GM13976 (cell line): ENCODE measurements around the gene CLMN.

Experiments
- DNase-seq: peaks from one replicate; pipeline ENCODE4 v3.0.0; 2012; ENCODE audit warnings: low spot score
- in situ Hi-C: fragments of 300-500 bp; cut with MboI; formaldehyde crosslinking; loops from one replicate; pipeline ENCODE4 v1.12.0; 2022; ENCODE audit warnings: low sequenced_read_pairs, mixed read lengths, inconsistent platforms; ENCODE audit not compliant: unreplicated experiment
- TF ChIP-seq, protein P1 (sequence below): IDR thresholded peaks from 2 replicates; pipeline ENCODE4 v1.5.1; 2012; ENCODE audit warnings: borderline replicate concordance, mild to moderate bottlenecking; ENCODE audit not compliant: insufficient read depth; ENCODE audit errors: extremely low read depth, missing control alignments, control extremely low read depth

CLMN gene

DNA sequence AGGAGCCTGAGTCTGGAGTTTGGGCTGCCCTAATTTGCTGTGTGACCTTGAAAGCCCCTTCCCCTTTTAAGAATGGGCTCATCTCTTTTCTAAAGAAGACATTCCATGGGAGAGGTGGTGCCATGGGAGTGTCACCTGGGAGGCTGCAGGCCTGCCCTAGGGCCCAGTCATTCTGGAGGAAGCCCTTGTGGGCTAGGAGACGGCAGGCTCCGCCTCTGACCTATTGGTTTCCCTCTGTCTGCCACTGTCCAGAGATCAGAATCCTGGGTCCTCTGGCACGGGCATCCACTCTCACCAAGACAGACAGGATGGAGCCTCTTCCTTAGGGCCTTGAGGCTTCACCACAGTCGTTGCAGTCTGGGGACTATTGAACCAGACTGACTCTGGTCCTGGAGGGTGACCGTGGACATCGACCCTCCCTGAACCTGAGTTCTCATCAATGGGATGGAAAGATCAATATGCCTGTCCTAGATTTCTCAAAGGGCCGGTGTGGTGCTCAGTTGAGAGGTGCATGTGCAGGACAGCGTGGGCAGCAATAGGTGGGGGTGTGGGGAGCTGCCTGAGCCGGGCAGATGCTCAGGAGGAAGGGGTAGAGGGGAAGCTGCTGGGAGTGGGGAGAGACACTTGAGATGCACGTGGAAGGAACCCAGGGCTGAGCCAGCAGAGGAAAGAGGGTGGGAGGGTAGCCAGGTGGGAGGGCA lies 12.2 kb upstream of the CLMN start:
- in situ Hi-C loops = no loop called here
- no peak for DNase-seq
- TF ChIP-seq, protein P1, sequence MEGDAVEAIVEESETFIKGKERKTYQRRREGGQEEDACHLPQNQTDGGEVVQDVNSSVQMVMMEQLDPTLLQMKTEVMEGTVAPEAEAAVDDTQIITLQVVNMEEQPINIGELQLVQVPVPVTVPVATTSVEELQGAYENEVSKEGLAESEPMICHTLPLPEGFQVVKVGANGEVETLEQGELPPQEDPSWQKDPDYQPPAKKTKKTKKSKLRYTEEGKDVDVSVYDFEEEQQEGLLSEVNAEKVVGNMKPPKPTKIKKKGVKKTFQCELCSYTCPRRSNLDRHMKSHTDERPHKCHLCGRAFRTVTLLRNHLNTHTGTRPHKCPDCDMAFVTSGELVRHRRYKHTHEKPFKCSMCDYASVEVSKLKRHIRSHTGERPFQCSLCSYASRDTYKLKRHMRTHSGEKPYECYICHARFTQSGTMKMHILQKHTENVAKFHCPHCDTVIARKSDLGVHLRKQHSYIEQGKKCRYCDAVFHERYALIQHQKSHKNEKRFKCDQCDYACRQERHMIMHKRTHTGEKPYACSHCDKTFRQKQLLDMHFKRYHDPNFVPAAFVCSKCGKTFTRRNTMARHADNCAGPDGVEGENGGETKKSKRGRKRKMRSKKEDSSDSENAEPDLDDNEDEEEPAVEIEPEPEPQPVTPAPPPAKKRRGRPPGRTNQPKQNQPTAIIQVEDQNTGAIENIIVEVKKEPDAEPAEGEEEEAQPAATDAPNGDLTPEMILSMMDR = no peak

DNA sequence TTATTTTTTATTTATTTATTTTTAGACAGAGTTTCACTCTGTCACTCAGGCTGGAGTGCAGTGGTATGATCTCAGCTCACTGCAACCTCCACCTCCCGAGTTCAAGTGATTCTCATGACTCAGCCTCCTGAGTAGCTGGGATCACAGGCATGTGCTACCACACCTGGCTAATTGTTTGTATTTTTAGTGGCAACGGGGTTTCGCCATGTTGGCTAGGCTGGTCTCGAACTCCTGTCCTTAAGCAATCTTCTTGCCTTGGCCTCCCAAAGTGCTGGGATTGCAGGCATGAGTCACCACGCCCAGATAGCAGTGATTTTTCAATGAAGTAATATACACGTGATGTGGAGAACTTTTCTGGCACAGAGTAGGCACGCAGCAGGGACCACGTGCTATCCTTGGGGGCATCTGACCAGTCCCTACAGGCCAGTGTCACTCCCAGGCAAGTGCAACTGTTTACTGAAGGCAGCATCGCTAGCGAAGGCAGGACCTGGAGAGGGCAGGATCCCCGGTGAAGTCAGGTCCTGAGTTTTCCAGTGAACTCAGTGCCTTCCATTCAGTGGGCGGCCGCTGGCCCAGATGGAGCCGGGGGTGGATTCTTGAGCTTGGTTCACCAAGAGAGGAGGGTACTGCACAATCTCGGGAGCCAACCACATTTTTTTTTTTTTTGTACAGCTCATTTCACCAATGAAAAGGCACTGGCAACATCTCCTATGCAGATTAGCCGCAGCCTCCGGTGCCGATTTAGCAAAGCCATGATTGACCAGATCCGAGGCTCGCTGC lies 11.1 kb upstream of the CLMN start:
- TF ChIP-seq, protein P1 = no peak
- DNase-seq = no peak
- in situ Hi-C loops = no loop called here

DNA sequence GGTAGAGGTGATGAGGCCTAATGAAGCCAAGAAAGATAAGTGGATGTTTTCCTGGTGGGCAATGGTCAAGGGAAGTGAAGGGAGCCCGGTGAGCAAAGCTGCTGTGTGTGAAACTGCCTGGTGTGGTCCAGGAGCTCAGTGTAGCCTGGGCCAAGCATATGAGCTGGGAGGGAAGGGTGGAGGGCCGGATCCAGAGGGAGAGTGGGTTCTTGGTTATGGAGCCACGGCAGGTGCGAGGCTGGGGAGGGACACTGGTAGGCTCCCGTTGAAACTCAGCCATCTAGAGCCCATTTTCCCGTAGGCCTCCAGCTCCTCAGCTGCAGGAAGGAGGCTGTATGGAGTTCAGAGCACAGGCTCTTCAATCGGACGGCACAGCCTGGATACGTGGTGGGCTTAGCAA lies 10.2 kb upstream of the CLMN start:
- in situ Hi-C loops = no loop called here
- TF ChIP-seq, protein P1 = no peak
- no peak for DNase-seq

GRCh38 chr14:95328729-95329503 lies 9.2 kb upstream of the CLMN start:
- DNase-seq = no peak
- TF ChIP-seq, protein P1 = no peak
- in situ Hi-C loops = no loop called here

GRCh38 chr14:95327558-95328374 lies 8.1 kb upstream of the CLMN start:
- peak; percentile 78 for DNase-seq
- TF ChIP-seq, protein P1 = no peak
- in situ Hi-C loops = no loop called here

DNA sequence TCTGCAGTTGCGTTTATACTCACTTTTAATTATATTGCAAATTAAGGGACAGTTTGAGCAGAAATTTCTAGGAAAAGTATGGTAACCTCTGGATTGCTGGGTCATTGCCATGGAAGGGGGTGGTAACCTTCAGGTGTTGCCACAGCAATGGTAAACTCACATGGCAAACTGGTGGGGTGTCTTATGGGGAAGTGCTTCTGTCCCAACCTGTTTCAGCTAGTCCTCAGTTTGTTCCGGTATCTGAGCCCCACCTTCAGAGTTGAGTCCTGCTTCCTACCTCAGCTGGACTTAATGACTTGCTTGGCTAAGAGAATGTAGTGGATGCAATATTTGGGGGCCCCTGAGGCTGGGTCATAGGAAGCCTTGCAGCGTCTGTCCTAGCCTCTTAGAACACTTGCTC lies 7.3 kb upstream of the CLMN start:
- in situ Hi-C loops = no loop called here
- TF ChIP-seq, protein P1 = no peak
- DNase-seq = no peak
